HEK293T (cell line): ENCODE measurements around the gene SZRD1.

Experiments used
- CTCF ChIA-PET: fragments of 350-600 bp; formaldehyde crosslinking; extraction: SDS; loops from one replicate; lab custom pipeline; 2021; ENCODE audit warnings: antibody characterized with exemption, inconsistent platforms; lab: Yijun Ruan, JAX
- POLR2A ChIA-PET: fragments of 350-600 bp; formaldehyde crosslinking; extraction: SDS; loops from one replicate; lab custom pipeline; 2020; ENCODE audit warnings: antibody characterized with exemption, inconsistent platforms; lab: Yijun Ruan, JAX
- DNase-seq: peaks from one replicate; pipeline ENCODE4 v3.0.0; 2012; ENCODE audit warnings: mixed read lengths; ENCODE audit errors: extremely low spot score
- ARNT ChIP-seq: fragments of 450-650 bp; IDR thresholded peaks from 2 replicates; pipeline ENCODE4 v1.6.1; 2017; ENCODE audit warnings: mild to moderate bottlenecking
- BHLHE40 ChIP-seq: fragments of 450-650 bp; IDR thresholded peaks from 2 replicates; pipeline ENCODE4 v1.6.1; 2016; ENCODE audit warnings: mild to moderate bottlenecking, moderate library complexity, borderline replicate concordance
- CTBP1 ChIP-seq: fragments of 450-650 bp; IDR thresholded peaks from 2 replicates; pipeline ENCODE4 v1.6.1; 2016; ENCODE audit warnings: borderline replicate concordance
- ELF4 ChIP-seq: fragments of 450-650 bp; IDR thresholded peaks from 2 replicates; pipeline ENCODE4 v1.6.1; 2017; ENCODE audit warnings: antibody characterized with exemption
- FOXA1 ChIP-seq: fragments of 450-650 bp; IDR thresholded peaks from 2 replicates; pipeline ENCODE4 v1.6.1; 2016; ENCODE audit warnings: mild to moderate bottlenecking
- FOXK2 ChIP-seq: fragments of 450-650 bp; IDR thresholded peaks from 2 replicates; pipeline ENCODE4 v1.6.1; 2016; ENCODE audit warnings: mild to moderate bottlenecking
- FOXM1 ChIP-seq: fragments of 450-650 bp; IDR thresholded peaks from 2 replicates; pipeline ENCODE4 v1.6.1; 2017; ENCODE audit warnings: mild to moderate bottlenecking, borderline replicate concordance
- HDGF ChIP-seq: fragments of 450-650 bp; IDR thresholded peaks from 2 replicates; pipeline ENCODE4 v1.6.1; 2017; ENCODE audit warnings: antibody characterized with exemption, borderline replicate concordance
- L3MBTL2 ChIP-seq: fragments of 450-650 bp; conservative IDR thresholded peaks from 2 replicates; pipeline ENCODE4 v1.6.1; 2016; ENCODE audit warnings: mild to moderate bottlenecking
- LEF1 ChIP-seq: fragments of 450-650 bp; IDR thresholded peaks from 2 replicates; pipeline ENCODE4 v1.6.1; 2017; ENCODE audit warnings: mild to moderate bottlenecking, borderline replicate concordance
- NFRKB ChIP-seq: fragments of 450-650 bp; IDR thresholded peaks from 2 replicates; pipeline ENCODE4 v1.6.1; 2016; ENCODE audit warnings: mild to moderate bottlenecking, moderate library complexity
- PKNOX1 ChIP-seq: fragments of 450-650 bp; IDR thresholded peaks from 2 replicates; pipeline ENCODE4 v1.6.1; 2016
- SUZ12 ChIP-seq: fragments of 450-650 bp; IDR thresholded peaks from 2 replicates; pipeline ENCODE4 v1.6.1; 2016; ENCODE audit warnings: mild to moderate bottlenecking
- TARDBP ChIP-seq: fragments of 450-650 bp; IDR thresholded peaks from 2 replicates; pipeline ENCODE4 v1.6.1; 2016
- ZNF384 ChIP-seq: fragments of 450-650 bp; IDR thresholded peaks from 2 replicates; pipeline ENCODE4 v1.6.1; 2016

The SZRD1 gene

GRCh38 chr1:16405441-16405840, 38.4 kb downstream of the SZRD1 start:
- TF ChIP-seq PKNOX1 (no peak), FOXM1 (no peak), BHLHE40 (no peak), ARNT (no peak), CTBP1 (no peak), HDGF (no peak), ELF4 (no peak), FOXA1 (no peak)
- CTCF ChIA-PET, result interaction anchor here (0.7 kb wide), 1 partner anchor 1277 kb away, joined by 3 read pairs; no protein-coding TSS in a partner anchor
- POLR2A ChIA-PET, result no interaction called here
- no peak for DNase-seq

GRCh38 chr1:16406868-16407267, 39.8 kb downstream of the SZRD1 start:
- TF ChIP-seq NFRKB, result no peak
- TF ChIP-seq FOXK2, result no peak
- TF ChIP-seq SUZ12, result no peak
- no peak for TF ChIP-seq HDGF
- TF ChIP-seq ARNT, result no peak
- TF ChIP-seq LEF1, result no peak
- TF ChIP-seq FOXA1, result no peak
- no peak for TF ChIP-seq TARDBP
- DNase-seq, result no peak
- ChIA-PET CTCF (no interaction called here), POLR2A (no interaction called here)

- ChIA-PET CTCF (no interaction called here), POLR2A (no interaction called here)
- no peak for TF ChIP-seq FOXM1
- TF ChIP-seq CTBP1, result no peak
- no peak for TF ChIP-seq ELF4
- TF ChIP-seq PKNOX1, result no peak
- TF ChIP-seq L3MBTL2, result no peak
- TF ChIP-seq TARDBP, result no peak
- no peak for TF ChIP-seq HDGF
- TF ChIP-seq FOXA1, result no peak
- no peak for TF ChIP-seq ZNF384
- no peak for TF ChIP-seq ARNT
- TF ChIP-seq LEF1, result no peak
- no peak for DNase-seq
Measured at GRCh38 chr1:16409536-16410152, 42.6 kb downstream of the SZRD1 start.

GRCh38 chr1:16410803-16411202, 43.8 kb downstream of the SZRD1 start:
- ChIA-PET POLR2A (no interaction called here), CTCF (no interaction called here)
- TF ChIP-seq PKNOX1 (no peak), L3MBTL2 (no peak), NFRKB (no peak), FOXA1 (no peak)
- DNase-seq, result no peak

GRCh38 chr1:16413191-16413590, 46.1 kb downstream of the SZRD1 start:
- CTCF ChIA-PET, result no interaction called here
- no peak for DNase-seq
- POLR2A ChIA-PET, result no interaction called here
- TF ChIP-seq ELF4 (no peak), ZNF384 (no peak), LEF1 (no peak), ARNT (no peak), FOXK2 (no peak)

- DNase-seq, result no peak
- POLR2A ChIA-PET, result no interaction called here
- CTCF ChIA-PET, result no interaction called here
- 0 out of 2 replicates have a peak, but pooled peaks have one; percentile 17 for TF ChIP-seq L3MBTL2
- no peak for TF ChIP-seq ELF4
Measured at GRCh38 chr1:16418823-16419425, 51.9 kb downstream of the SZRD1 start.

GRCh38 chr1:16420424-16421118, 53.5 kb downstream of the SZRD1 start:
- DNase-seq, result no peak
- ChIA-PET POLR2A (interaction anchor here (1.6 kb wide), 1 partner anchor 20 kb away, joined by 3 read pairs; the partner anchor contains the start of gene NECAP2), CTCF (no interaction called here)
- no peak for TF ChIP-seq FOXM1
- TF ChIP-seq ELF4, result no peak
- TF ChIP-seq SUZ12, result no peak
- no peak for TF ChIP-seq BHLHE40
- no peak for TF ChIP-seq PKNOX1
- TF ChIP-seq FOXK2, result no peak
- TF ChIP-seq HDGF, result no peak
- no peak for TF ChIP-seq LEF1
- no peak for TF ChIP-seq ZNF384
- no peak for TF ChIP-seq NFRKB
- no peak for TF ChIP-seq CTBP1
